Hepatocyte (in vitro differentiated cells): ENCODE measurements around the gene NPEPL1. TPM values are rescaled to one million over a fixed set of nuclear protein-coding genes. Genes with fewer than 3 reads are reported as not detected.
"Not testable (repeated sequence)": the region's sequence is repeated elsewhere in the genome, so short reads cannot be mapped to it uniquely, and the experiment has no call there.

Experiments
- DNase-seq: peaks from one replicate; pipeline ENCODE4 v3.0.0-alpha.2; 2016; ENCODE audit warnings: low spot score
- H2AFZ ChIP-seq: fragments of 200-600 bp; sonication (generic); 2 replicates; pipeline ENCODE4 v1.6.0; 2016; ENCODE audit warnings: antibody characterized with exemption, mild to moderate bottlenecking
- H3K27ac ChIP-seq: fragments of 200-600 bp; sonication (generic); 2 replicates; pipeline ENCODE4 v1.5.1; 2016; ENCODE audit warnings: mild to moderate bottlenecking
- H3K27me3 ChIP-seq: fragments of 200-600 bp; sonication (generic); 2 replicates; pipeline ENCODE4 v1.6.1; 2016
- H3K36me3 ChIP-seq: fragments of 200-600 bp; sonication (generic); replicated peaks from 2 replicates; pipeline ENCODE4 v1.5.1; 2016; ENCODE audit warnings: low read depth; ENCODE audit not compliant: insufficient read depth
- H3K4me1 ChIP-seq: fragments of 200-600 bp; sonication (generic); 2 replicates; pipeline ENCODE4 v1.5.1; 2016; ENCODE audit warnings: mild to moderate bottlenecking, moderate library complexity; ENCODE audit not compliant: insufficient read depth
- H3K4me2 ChIP-seq: fragments of 200-600 bp; sonication (generic); 2 replicates; pipeline ENCODE4 v1.6.0; 2016
- H3K4me3 ChIP-seq: fragments of 200-600 bp; sonication (generic); 2 replicates; pipeline ENCODE4 v1.5.1; 2016; ENCODE audit warnings: mild to moderate bottlenecking
- H3K79me2 ChIP-seq: fragments of 200-600 bp; sonication (generic); 2 replicates; pipeline ENCODE4 v1.6.0; 2017; ENCODE audit warnings: mild to moderate bottlenecking
- H3K9me2 ChIP-seq: fragments of 200-600 bp; sonication (generic); replicated peaks from 2 replicates; pipeline ENCODE4 v1.6.0; 2017; ENCODE audit warnings: mild to moderate bottlenecking; ENCODE audit not compliant: insufficient read depth
- H3K9me3 ChIP-seq: fragments of 200-600 bp; sonication (generic); 2 replicates; pipeline ENCODE4 v1.5.1; 2016; ENCODE audit warnings: low read depth, mild to moderate bottlenecking
- H4K20me1 ChIP-seq: fragments of 200-600 bp; sonication (generic); 2 replicates; pipeline ENCODE4 v1.6.0; 2016; ENCODE audit warnings: mild to moderate bottlenecking; ENCODE audit not compliant: insufficient read depth, poor library complexity, severe bottlenecking
- CTCF ChIP-seq: fragments of 200-600 bp; sonication (generic); IDR thresholded peaks from 2 replicates; pipeline ENCODE4 v1.5.1; 2016; ENCODE audit warnings: antibody characterized with exemption, mild to moderate bottlenecking; ENCODE audit not compliant: poor library complexity
- EZH2 ChIP-seq: fragments of 200-600 bp; sonication (generic); IDR thresholded peaks from 2 replicates; pipeline ENCODE4 v1.6.1; 2016; ENCODE audit warnings: antibody characterized with exemption, mild to moderate bottlenecking, borderline replicate concordance
- EZH2phosphoT487 ChIP-seq: fragments of 200-600 bp; sonication (generic); IDR thresholded peaks from one replicate; pipeline ENCODE4 v1.6.1; 2018; ENCODE audit warnings: antibody characterized with exemption, mild to moderate bottlenecking, low read depth, moderate library complexity; ENCODE audit not compliant: unreplicated experiment, severe bottlenecking
- WGBS: methylation state at CpG from one replicate; pipeline ENCODE4 v1.1.6; 2016; ENCODE audit warnings: low lambda C conversion rate; ENCODE audit errors: missing lambda C conversion rate; 5-methylcytosine and 5-hydroxymethylcytosine counted together
- polyA plus RNA-seq: library from polyadenylated mRNA; unstranded; fragments of >200 nt; fragmentation: Nextera tagmentation; extraction: Ambion mirVana; gene quantifications from 2 replicates; pipeline ENCODE4 v1.2.1, GENCODE V29; 2016
- total RNA-seq: library from RNA; depleted of rRNA; stranded (reverse); fragments of >200 nt; gene quantifications from 2 replicates; pipeline ENCODE4 v1.2.3, GENCODE V29; 2014

The NPEPL1 gene
- 15.2 and 15.4 TPM in 2 replicates for total RNA-seq
- polyA plus RNA-seq: 42.3 and 46.0 TPM in 2 replicates

- no peaks in the 10 kb centered on the region for H3K9me2 ChIP-seq
- H2AFZ ChIP-seq: peak within 1 kb of the TSS; percentile 93
- peak; percentile 91 for DNase-seq
Observed at GRCh38 chr20:58692579-58693225, at the start of gene NPEPL1. NPEPL1 (plus strand) TSS chr20:58692800; CDS start chr20:58692901, 101 bp downstream.

GRCh38 chr20:58642896-58643295 lies 49.7 kb upstream of the NPEPL1 start:
- H3K9me3 ChIP-seq, H3K4me2 ChIP-seq, H3K9me2 ChIP-seq, H2AFZ ChIP-seq, H3K27ac ChIP-seq, H3K79me2 ChIP-seq, DNase-seq, H3K27me3 ChIP-seq, H3K4me3 ChIP-seq, H3K4me1 ChIP-seq, H4K20me1 ChIP-seq, H3K36me3 ChIP-seq: not testable (repeated sequence)
- 92% methylated on average over 9 of the region's 9 CpGs for WGBS

More at GRCh38 chr20:58692579-58693225, at the start of gene NPEPL1:
- TF ChIP-seq EZH2phosphoT487 (no peak), EZH2 (no peak), CTCF (no peak)
- peak within 1 kb of the TSS; percentile 81 for H3K4me2 ChIP-seq
- 9% methylated on average over 25 of the region's 93 CpGs for WGBS
- H3K79me2 ChIP-seq: no peaks in the 10 kb centered on the region
- H3K36me3 ChIP-seq: no peaks in the 10 kb centered on the region
- no peaks in the 10 kb centered on the region for H3K27me3 ChIP-seq
- peaks cover 34% of the 10 kb centered on the region for H3K4me1 ChIP-seq
- no peaks in the 10 kb centered on the region for H4K20me1 ChIP-seq
- H3K9me3 ChIP-seq: no peaks in the 10 kb centered on the region
- H3K4me3 ChIP-seq: no peak within 1 kb of the TSS
- peak within 1 kb of the TSS; percentile 87 for H3K27ac ChIP-seq

GRCh38 chr20:58645412-58645968 lies 47.1 kb upstream of the NPEPL1 start:
- H3K4me2 ChIP-seq: no peak overlapping the region
- no peak for DNase-seq
- TF ChIP-seq EZH2 (no peak), CTCF (no peak), EZH2phosphoT487 (no peak)

GRCh38 chr20:58646257-58646656 lies 46.3 kb upstream of the NPEPL1 start:
- no peak overlapping the region for H3K4me2 ChIP-seq
- no peak overlapping the region for H3K4me3 ChIP-seq
- H3K36me3 ChIP-seq: no peaks in the 10 kb centered on the region
- no peaks in the 10 kb centered on the region for H3K9me3 ChIP-seq
- H3K9me2 ChIP-seq: no peaks in the 10 kb centered on the region
- H3K79me2 ChIP-seq: peaks cover 1% of the 10 kb centered on the region
- no peak for DNase-seq
- no peaks in the 10 kb centered on the region for H3K27me3 ChIP-seq
- H4K20me1 ChIP-seq: no peaks in the 10 kb centered on the region
- peaks cover 5% of the 10 kb centered on the region for H3K4me1 ChIP-seq
- no peak for TF ChIP-seq CTCF
- no peak for TF ChIP-seq EZH2
- no peak for TF ChIP-seq EZH2phosphoT487
- no peak overlapping the region for H3K27ac ChIP-seq
- 93% methylated on average over 3 of the region's 3 CpGs for WGBS
- H2AFZ ChIP-seq: no peak overlapping the region

More at GRCh38 chr20:58645412-58645968, 47.1 kb upstream of the NPEPL1 start:
- Histone ChIP-seq H3K27me3 (no peaks in the 10 kb centered on the region), H3K4me1 (peaks cover 5% of the 10 kb centered on the region), H3K79me2 (no peaks in the 10 kb centered on the region), H3K9me3 (no peaks in the 10 kb centered on the region), H4K20me1 (no peaks in the 10 kb centered on the region), H2AFZ (no peak overlapping the region), H3K36me3 (no peaks in the 10 kb centered on the region), H3K9me2 (no peaks in the 10 kb centered on the region), H3K27ac (no peak overlapping the region), H3K4me3 (no peak overlapping the region)
- WGBS: 83% methylated on average over 5 of the region's 5 CpGs
